Measurements from ENCODE around the gene ELK4. TPM values are rescaled to one million over a fixed set of nuclear protein-coding genes. Genes with fewer than 3 reads are reported as not detected.

The ELK4 gene
- total RNA-seq, 1 donor from 2014 or later: 57.1 TPM

DNA sequence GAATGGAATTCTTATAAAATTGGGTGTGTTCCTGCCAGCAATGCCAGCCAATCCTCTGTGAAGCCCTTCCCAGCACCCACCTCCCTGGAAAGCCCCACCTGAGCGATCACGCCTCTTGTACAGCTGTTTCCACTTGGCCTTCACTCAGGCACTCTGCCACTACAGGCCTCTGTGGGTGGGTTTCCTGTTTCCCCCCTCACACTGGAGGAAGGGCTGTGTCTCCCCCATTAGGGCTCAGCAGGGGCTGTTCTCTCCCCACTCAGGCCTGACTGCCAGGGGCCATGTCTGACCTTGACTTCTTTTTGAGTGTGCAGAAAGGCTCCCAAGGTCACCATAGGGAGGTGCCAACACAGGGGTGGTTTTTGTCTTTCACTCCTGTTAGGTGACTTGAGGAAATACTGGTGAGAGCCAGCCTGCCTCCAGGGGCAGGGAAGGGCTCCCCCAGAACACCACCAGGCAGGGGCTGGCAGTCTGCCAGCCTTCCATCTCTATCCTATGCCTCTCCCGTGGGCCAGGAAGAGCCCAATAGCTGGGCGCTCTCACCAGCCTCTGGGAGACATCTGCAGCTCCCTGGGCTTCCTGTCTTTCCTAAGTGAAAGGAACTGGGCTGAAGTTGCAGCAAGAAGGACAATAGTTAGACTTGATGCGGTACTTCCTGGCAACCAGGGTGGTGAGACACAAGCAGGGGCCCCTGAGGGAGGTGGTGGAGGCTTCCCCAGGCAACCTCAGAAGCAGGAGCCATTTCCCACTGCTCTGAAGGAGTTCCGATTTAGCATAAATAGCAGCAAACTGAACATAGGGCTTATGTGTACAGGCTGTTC, 49.1 kb downstream of the ELK4 start:
- H3K27me3 Mint-ChIP-seq (ENCODE audit: unreplicated experiment): peaks cover 7% of the 10 kb centered on the region
- H3K9me3 Mint-ChIP-seq (ENCODE audit: unreplicated experiment): no peaks in the 10 kb centered on the region
- TF ChIP-seq, protein P1, sequence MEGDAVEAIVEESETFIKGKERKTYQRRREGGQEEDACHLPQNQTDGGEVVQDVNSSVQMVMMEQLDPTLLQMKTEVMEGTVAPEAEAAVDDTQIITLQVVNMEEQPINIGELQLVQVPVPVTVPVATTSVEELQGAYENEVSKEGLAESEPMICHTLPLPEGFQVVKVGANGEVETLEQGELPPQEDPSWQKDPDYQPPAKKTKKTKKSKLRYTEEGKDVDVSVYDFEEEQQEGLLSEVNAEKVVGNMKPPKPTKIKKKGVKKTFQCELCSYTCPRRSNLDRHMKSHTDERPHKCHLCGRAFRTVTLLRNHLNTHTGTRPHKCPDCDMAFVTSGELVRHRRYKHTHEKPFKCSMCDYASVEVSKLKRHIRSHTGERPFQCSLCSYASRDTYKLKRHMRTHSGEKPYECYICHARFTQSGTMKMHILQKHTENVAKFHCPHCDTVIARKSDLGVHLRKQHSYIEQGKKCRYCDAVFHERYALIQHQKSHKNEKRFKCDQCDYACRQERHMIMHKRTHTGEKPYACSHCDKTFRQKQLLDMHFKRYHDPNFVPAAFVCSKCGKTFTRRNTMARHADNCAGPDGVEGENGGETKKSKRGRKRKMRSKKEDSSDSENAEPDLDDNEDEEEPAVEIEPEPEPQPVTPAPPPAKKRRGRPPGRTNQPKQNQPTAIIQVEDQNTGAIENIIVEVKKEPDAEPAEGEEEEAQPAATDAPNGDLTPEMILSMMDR (IDR thresholded peaks at IDR 0.05; ENCODE audit: unreplicated experiment): no peak
- H3K27ac Mint-ChIP-seq (ENCODE audit: unreplicated experiment): peak overlapping the region; percentile 77
- DNase-seq (ENCODE audit: low spot score): no peak
- no peak overlapping the region for H3K4me3 Mint-ChIP-seq (ENCODE audit: unreplicated experiment)
- H3K4me1 Mint-ChIP-seq (ENCODE audit: unreplicated experiment): peaks cover 38% of the 10 kb centered on the region
- H3K36me3 Mint-ChIP-seq (ENCODE audit: low read depth, unreplicated experiment): no peaks in the 10 kb centered on the region

DNA sequence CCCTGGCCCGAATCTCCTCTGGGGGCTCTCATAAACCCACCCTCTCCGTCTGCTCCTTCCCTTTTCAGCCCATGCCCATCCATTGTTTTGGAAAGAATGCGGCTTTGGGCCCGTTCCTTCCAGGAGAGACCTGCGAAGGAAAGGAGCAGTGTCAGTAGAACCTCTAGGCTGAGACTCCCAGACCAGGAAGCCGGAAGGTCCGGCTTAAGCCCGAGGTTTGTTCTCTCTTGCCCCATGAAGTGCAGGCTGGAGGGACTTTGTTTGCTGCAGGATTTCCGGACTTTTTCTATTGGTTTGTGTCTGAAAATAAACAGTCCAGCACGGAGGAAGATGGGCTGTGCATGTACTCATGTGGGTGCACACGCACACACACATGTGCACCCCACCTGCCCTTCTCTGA, 49.8 kb downstream of the ELK4 start:
- no peaks in the 10 kb centered on the region for H3K9me3 Mint-ChIP-seq (ENCODE audit: unreplicated experiment)
- H3K27ac Mint-ChIP-seq (ENCODE audit: unreplicated experiment): peak overlapping the region; percentile 48
- peaks cover 3% of the 10 kb centered on the region for H3K27me3 Mint-ChIP-seq (ENCODE audit: unreplicated experiment)
- peaks cover 38% of the 10 kb centered on the region for H3K4me1 Mint-ChIP-seq (ENCODE audit: unreplicated experiment)
- TF ChIP-seq, protein P1 (IDR thresholded peaks at IDR 0.05; ENCODE audit: unreplicated experiment): no peak
- no peak for DNase-seq (ENCODE audit: low spot score)
- no peak overlapping the region for H3K4me3 Mint-ChIP-seq (ENCODE audit: unreplicated experiment)
- no peaks in the 10 kb centered on the region for H3K36me3 Mint-ChIP-seq (ENCODE audit: low read depth, unreplicated experiment)

DNA sequence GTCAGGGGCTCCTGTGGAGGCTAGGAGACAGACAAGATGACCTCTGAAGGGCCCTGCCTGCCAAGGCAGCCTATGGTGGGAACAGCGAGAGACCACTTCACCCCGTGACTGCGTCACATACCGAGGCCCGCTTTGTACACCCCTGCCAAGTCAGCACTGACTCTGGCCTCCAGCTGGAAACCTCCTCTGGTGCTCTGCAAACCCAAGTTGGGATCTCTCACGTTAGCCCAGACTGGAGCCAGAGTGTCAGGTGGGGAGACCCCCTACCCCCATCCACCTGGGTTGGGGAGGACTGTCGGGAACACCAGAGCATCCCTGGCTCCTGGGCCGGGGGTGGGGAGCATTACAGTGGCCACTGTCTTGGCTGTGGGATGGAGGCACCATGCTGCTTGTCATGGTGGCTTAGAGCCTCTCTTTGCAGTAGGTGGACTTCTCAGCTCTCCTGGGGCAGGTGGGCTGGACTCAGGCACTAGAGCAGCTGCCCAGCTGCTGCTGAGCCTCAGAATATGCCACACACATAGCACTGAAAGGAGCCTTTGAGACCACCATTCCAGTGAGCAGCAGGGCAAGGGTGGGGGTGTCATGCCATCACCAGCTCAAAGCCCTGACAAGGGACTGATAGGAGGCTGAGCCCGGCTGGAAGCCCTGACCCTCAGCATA, 50.4 kb downstream of the ELK4 start:
- Mint-ChIP-seq H3K4me3 (ENCODE audit: unreplicated experiment) (no peak overlapping the region), H3K27me3 (ENCODE audit: unreplicated experiment) (peaks cover 3% of the 10 kb centered on the region), H3K9me3 (ENCODE audit: unreplicated experiment) (no peaks in the 10 kb centered on the region), H3K36me3 (ENCODE audit: low read depth, unreplicated experiment) (no peaks in the 10 kb centered on the region), H3K27ac (ENCODE audit: unreplicated experiment) (peak overlapping the region; percentile 28), H3K4me1 (ENCODE audit: unreplicated experiment) (peaks cover 38% of the 10 kb centered on the region)
- no peak for DNase-seq (ENCODE audit: low spot score)
- TF ChIP-seq, protein P1 (IDR thresholded peaks at IDR 0.05; ENCODE audit: unreplicated experiment): no peak

DNA sequence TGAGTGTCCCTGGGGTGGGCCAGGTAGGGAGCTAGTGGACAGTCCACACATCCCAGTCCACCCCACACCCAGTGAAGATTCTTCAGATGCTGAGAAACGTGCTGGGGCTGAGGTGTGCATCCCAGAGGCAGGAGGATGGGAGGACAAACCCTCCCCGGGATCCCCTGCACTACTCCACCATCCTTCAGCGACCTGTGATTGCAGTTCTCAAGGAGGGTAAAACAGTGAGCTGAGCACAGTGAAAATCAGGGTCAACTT, 51.0 kb downstream of the ELK4 start:
- no peaks in the 10 kb centered on the region for H3K9me3 Mint-ChIP-seq (ENCODE audit: unreplicated experiment)
- H3K4me3 Mint-ChIP-seq (ENCODE audit: unreplicated experiment): no peak overlapping the region
- no peak for DNase-seq (ENCODE audit: low spot score)
- H3K4me1 Mint-ChIP-seq (ENCODE audit: unreplicated experiment): peaks cover 38% of the 10 kb centered on the region
- H3K27me3 Mint-ChIP-seq (ENCODE audit: unreplicated experiment): peaks cover 3% of the 10 kb centered on the region
- TF ChIP-seq, protein P1 (IDR thresholded peaks at IDR 0.05; ENCODE audit: unreplicated experiment): no peak
- no peak overlapping the region for H3K27ac Mint-ChIP-seq (ENCODE audit: unreplicated experiment)
- no peaks in the 10 kb centered on the region for H3K36me3 Mint-ChIP-seq (ENCODE audit: low read depth, unreplicated experiment)

All from endothelial cell (in vitro differentiated cells).